ENCODE measurements around the gene FOXO1.

GRCh38 chr13:40604135-40604534, 62.3 kb downstream of the FOXO1 start:
- no peak for TF ChIP-seq POLR2A (IDR thresholded peaks at IDR 0.05; ENCODE audit: low read depth, low read length)
- no peak for TF ChIP-seq POLR2AphosphoS5 (IDR thresholded peaks at IDR 0.05; ENCODE audit: low read depth, low read length)

All from GM12892 (cell line).